BLaER1 (cell line): ENCODE measurements around the gene KRT2.

Experiments used
- H3K27ac ChIP-seq: shearing (Covaris generic); formaldehyde crosslinking; 2 replicates; pipeline ENCODE4 v1.8.1; 2022
- H3K27me3 ChIP-seq: shearing (Covaris generic); formaldehyde crosslinking; 2 replicates; pipeline ENCODE4 v1.8.1; 2022
- H3K36me3 ChIP-seq: shearing (Covaris generic); formaldehyde crosslinking; 2 replicates; pipeline ENCODE4 v1.8.1; 2022
- H3K4me1 ChIP-seq: shearing (Covaris generic); formaldehyde crosslinking; 2 replicates; pipeline ENCODE4 v1.8.1; 2022
- H3K4me2 ChIP-seq: shearing (Covaris generic); formaldehyde crosslinking; 2 replicates; pipeline ENCODE4 v1.8.1; 2022
- H3K4me3 ChIP-seq: shearing (Covaris generic); formaldehyde crosslinking; 2 replicates; pipeline ENCODE4 v1.8.1; 2022
- H3K9ac ChIP-seq: shearing (Covaris generic); formaldehyde crosslinking; 2 replicates; pipeline ENCODE4 v1.8.1; 2022
- H3K9me3 ChIP-seq: shearing (Covaris generic); formaldehyde crosslinking; 2 replicates; pipeline ENCODE4 v1.8.1; 2022
- H4K20me1 ChIP-seq: shearing (Covaris generic); formaldehyde crosslinking; 2 replicates; pipeline ENCODE4 v1.8.1; 2022
- Cebpa-rat ChIP-seq: shearing (Covaris generic); IDR thresholded peaks from 2 replicates; pipeline ENCODE4 v1.8.1; 2022

KRT2 gene

DNA sequence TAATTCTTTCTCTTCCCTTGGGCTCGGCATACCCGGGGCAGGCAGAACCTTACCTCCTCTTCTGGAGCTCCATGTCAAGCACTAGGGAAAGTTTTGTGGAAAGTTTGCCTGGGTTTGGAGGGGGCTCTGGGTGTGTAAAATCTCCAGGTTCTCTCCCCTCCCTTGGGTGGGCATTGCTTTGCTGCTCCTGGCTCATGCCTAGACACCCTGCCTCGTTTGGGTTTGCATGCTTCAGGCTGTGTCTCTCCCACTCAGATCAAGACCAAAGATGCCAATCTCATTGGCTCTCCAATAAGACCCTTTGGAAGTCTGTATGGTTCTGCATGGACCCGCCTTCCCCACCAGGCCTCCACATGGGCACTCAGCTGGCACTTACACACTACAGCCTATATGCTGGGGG is 6.2 kb upstream of the KRT2 start:
- no peaks in the 10 kb centered on the region for H3K27me3 ChIP-seq
- H3K4me3 ChIP-seq: no peak overlapping the region
- no peak overlapping the region for H3K27ac ChIP-seq
- H3K4me1 ChIP-seq: peaks cover 46% of the 10 kb centered on the region
- TF ChIP-seq Cebpa-rat: no peak
- no peaks in the 10 kb centered on the region for H3K36me3 ChIP-seq
- no peak overlapping the region for H3K4me2 ChIP-seq
- H3K9ac ChIP-seq: no peak overlapping the region
- H3K9me3 ChIP-seq: no peaks in the 10 kb centered on the region
- H4K20me1 ChIP-seq: no peaks in the 10 kb centered on the region

GRCh38 chr12:52657250-52657902 is 5.4 kb upstream of the KRT2 start:
- H3K4me2 ChIP-seq: no peak overlapping the region
- H3K4me3 ChIP-seq: no peak overlapping the region
- no peaks in the 10 kb centered on the region for H3K36me3 ChIP-seq
- no peak for TF ChIP-seq Cebpa-rat
- H3K27me3 ChIP-seq: no peaks in the 10 kb centered on the region
- H3K27ac ChIP-seq: no peak overlapping the region
- no peak overlapping the region for H3K9ac ChIP-seq
- H3K9me3 ChIP-seq: no peaks in the 10 kb centered on the region
- no peaks in the 10 kb centered on the region for H4K20me1 ChIP-seq
- H3K4me1 ChIP-seq: peaks cover 38% of the 10 kb centered on the region

DNA sequence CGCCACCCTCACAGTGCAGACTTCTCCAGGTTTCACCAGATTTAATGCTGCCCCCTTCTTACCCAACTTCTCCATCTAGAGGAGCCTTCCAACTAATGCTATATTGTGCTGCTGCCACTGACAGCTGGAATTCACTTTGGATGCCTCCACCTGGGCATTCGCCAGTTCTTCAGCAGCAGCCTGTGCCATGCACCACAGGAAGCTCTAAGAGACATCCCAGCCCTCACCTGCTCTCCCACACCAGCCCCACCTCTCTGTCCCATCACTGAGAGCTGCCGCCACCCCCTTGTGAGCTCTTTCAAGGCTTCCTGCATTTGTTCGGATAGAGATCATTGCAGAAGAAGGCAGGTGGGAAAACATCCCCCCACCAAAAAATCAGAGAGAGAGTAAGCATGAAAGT is 4.6 kb upstream of the KRT2 start:
- Histone ChIP-seq H4K20me1 (no peaks in the 10 kb centered on the region), H3K9me3 (no peaks in the 10 kb centered on the region), H3K27me3 (no peaks in the 10 kb centered on the region), H3K27ac (no peak overlapping the region), H3K4me3 (no peak overlapping the region), H3K4me2 (no peak overlapping the region), H3K36me3 (no peaks in the 10 kb centered on the region), H3K4me1 (peaks cover 31% of the 10 kb centered on the region), H3K9ac (no peak overlapping the region)
- TF ChIP-seq Cebpa-rat: no peak

- Histone ChIP-seq H3K9ac (no peak overlapping the region), H3K4me3 (no peak overlapping the region), H3K9me3 (no peaks in the 10 kb centered on the region), H3K27me3 (no peaks in the 10 kb centered on the region), H3K27ac (no peak overlapping the region), H4K20me1 (no peaks in the 10 kb centered on the region), H3K4me1 (peaks cover 22% of the 10 kb centered on the region), H3K4me2 (no peak overlapping the region), H3K36me3 (no peaks in the 10 kb centered on the region)
- no peak for TF ChIP-seq Cebpa-rat
Measured at GRCh38 chr12:52655720-52656124, 3.7 kb upstream of the KRT2 start.

DNA sequence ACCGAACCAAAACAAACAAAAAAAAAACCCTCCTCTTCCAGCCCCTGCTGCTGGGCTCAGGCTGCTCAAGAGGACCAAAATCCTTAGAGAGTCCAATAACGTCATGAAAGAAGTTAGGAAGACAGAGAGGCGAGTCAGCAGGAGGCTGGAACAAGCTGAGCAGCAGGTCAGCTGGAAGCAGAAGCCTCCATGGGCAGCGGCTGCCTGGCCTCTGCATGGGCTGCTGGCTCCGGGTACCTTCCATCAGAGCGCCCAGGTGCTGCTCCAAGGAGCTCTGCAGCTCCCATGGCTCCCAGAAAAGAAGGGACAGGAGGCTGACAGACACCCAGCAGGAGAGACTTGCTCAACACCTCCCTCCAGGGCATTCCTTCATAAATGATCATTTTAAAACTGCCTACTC is 3.2 kb upstream of the KRT2 start:
- Histone ChIP-seq H3K27ac (no peak overlapping the region), H3K4me3 (no peak overlapping the region)
- no peak for TF ChIP-seq Cebpa-rat

DNA sequence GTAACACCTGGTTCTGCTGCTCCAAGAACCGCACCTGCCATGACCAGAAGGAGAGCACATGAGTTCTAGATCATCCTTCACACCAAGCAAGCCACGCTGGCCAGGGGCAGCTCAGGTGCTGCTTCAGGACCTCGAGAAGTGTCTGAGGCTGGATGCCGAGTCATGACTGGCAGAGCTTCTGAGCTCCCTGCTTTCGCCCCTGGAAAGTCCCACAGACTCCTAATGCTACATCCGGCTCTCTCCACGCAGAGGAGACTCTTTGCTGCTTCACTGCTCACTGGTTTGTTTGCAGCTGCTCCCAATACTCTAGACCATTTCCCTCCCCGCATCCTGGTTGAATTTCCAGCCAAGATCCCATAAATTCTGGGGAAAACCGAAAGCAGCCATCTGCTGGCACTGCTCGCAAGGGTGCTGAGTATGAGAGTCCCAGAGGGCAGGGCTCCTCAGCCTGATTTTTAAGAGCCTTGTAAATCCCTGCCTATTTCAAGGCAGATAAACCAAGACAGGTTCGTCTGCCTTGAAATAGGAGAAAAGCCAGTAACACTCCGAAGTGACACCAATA is 1.4 kb downstream of the KRT2 start:
- no peaks in the 10 kb centered on the region for H3K4me1 ChIP-seq
- no peaks in the 10 kb centered on the region for H4K20me1 ChIP-seq
- no peak overlapping the region for H3K4me3 ChIP-seq
- H3K9me3 ChIP-seq: no peaks in the 10 kb centered on the region
- H3K27ac ChIP-seq: no peak overlapping the region
- H3K4me2 ChIP-seq: no peak overlapping the region
- no peak for TF ChIP-seq Cebpa-rat
- no peak overlapping the region for H3K9ac ChIP-seq
- no peaks in the 10 kb centered on the region for H3K27me3 ChIP-seq
- no peaks in the 10 kb centered on the region for H3K36me3 ChIP-seq

More for the DNA sequence above, 3.2 kb upstream of the KRT2 start:
- H3K36me3 ChIP-seq: no peaks in the 10 kb centered on the region
- peaks cover 18% of the 10 kb centered on the region for H3K4me1 ChIP-seq
- H3K9ac ChIP-seq: no peak overlapping the region
- H3K4me2 ChIP-seq: no peak overlapping the region
- no peaks in the 10 kb centered on the region for H3K27me3 ChIP-seq
- H3K9me3 ChIP-seq: no peaks in the 10 kb centered on the region
- no peaks in the 10 kb centered on the region for H4K20me1 ChIP-seq

- Histone ChIP-seq H3K27me3 (no peaks in the 10 kb centered on the region), H3K9me3 (no peaks in the 10 kb centered on the region), H3K27ac (no peak overlapping the region), H3K9ac (no peak overlapping the region), H3K4me3 (no peak overlapping the region), H3K4me2 (no peak overlapping the region), H3K4me1 (no peaks in the 10 kb centered on the region), H4K20me1 (no peaks in the 10 kb centered on the region), H3K36me3 (no peaks in the 10 kb centered on the region)
- TF ChIP-seq Cebpa-rat: no peak
Measured at GRCh38 chr12:52649066-52649465, 2.9 kb downstream of the KRT2 start.

GRCh38 chr12:52648012-52648550 is 3.9 kb downstream of the KRT2 start:
- TF ChIP-seq Cebpa-rat: no peak

DNA sequence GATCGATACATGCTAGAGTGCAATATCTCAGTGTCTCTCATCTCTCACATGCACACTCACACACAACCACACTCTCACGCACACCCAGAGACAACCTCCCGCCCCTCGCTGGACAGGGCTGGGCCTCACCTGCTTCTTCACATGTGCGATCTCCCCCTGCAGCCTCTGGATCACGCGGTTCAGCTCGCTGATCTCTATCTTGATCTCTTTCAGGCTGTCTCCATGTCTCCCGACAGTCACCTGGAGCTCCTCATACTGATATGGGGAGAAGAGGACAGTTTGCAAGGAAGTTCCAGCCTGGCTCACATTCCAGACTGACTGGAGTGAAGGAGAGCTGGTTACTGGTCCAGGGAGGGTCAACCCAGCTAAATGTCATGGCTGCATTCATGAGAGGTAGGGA is 4.4 kb downstream of the KRT2 start:
- H3K27ac ChIP-seq: no peak overlapping the region
- no peak overlapping the region for H3K4me3 ChIP-seq
- no peaks in the 10 kb centered on the region for H3K9me3 ChIP-seq
- no peaks in the 10 kb centered on the region for H3K27me3 ChIP-seq
- no peaks in the 10 kb centered on the region for H4K20me1 ChIP-seq
- H3K9ac ChIP-seq: no peak overlapping the region
- H3K4me1 ChIP-seq: no peaks in the 10 kb centered on the region
- H3K36me3 ChIP-seq: no peaks in the 10 kb centered on the region
- H3K4me2 ChIP-seq: no peak overlapping the region
- TF ChIP-seq Cebpa-rat: no peak

More at GRCh38 chr12:52648012-52648550, 3.9 kb downstream of the KRT2 start:
- no peak overlapping the region for H3K27ac ChIP-seq
- H3K9me3 ChIP-seq: no peaks in the 10 kb centered on the region
- no peak overlapping the region for H3K4me2 ChIP-seq
- no peak overlapping the region for H3K9ac ChIP-seq
- no peak overlapping the region for H3K4me3 ChIP-seq
- H3K27me3 ChIP-seq: no peaks in the 10 kb centered on the region
- H3K4me1 ChIP-seq: no peaks in the 10 kb centered on the region
- no peaks in the 10 kb centered on the region for H3K36me3 ChIP-seq
- H4K20me1 ChIP-seq: no peaks in the 10 kb centered on the region

DNA sequence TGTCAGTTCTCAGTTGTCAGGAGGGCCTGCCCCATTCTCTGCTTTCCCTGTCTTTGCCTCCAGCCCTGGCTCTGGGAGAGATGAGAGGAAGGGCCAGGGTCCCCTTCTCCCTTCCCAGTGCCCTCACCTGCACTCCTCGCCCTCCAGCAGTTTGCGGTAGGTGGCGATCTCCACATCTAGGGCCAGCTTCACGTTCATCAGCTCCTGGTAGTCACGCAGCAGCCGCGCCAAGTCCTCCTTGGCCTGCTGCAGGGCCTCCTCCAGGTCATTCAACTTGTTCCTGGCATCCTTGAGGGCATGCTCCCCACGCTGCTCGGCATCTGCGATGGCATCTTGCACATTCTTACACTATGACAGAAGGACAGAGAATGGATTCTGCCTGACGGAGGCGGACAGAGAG is 5.4 kb downstream of the KRT2 start:
- Histone ChIP-seq H3K9ac (no peak overlapping the region), H3K27ac (no peak overlapping the region), H3K4me1 (no peaks in the 10 kb centered on the region), H3K27me3 (no peaks in the 10 kb centered on the region), H3K9me3 (no peaks in the 10 kb centered on the region), H3K36me3 (no peaks in the 10 kb centered on the region), H3K4me2 (no peak overlapping the region), H3K4me3 (no peak overlapping the region), H4K20me1 (no peaks in the 10 kb centered on the region)
- no peak for TF ChIP-seq Cebpa-rat
